K562 (cell line): Measurements from ENCODE around the gene EN1. TPM values are rescaled to one million over a fixed set of nuclear protein-coding genes. Genes with fewer than 3 reads are reported as not detected.

Experiments used
- ATAC-seq: fragments of 200-7000 bp; cut with Tn5 transposase; 3 replicates; pipeline ENCODE4 v1.9.1; 2020; ENCODE audit warnings: moderate library complexity
- BruUV-seq: library from RNA; stranded (reverse); fragments of 400-500 nt; replicated peaks from 2 replicates; lab custom pipeline; 2021; lab: Mats Ljungman, UMichigan
- CTCF ChIA-PET: fragments of 300-600 bp; formaldehyde crosslinking; extraction: SDS; loops from one replicate; lab custom pipeline; 2021; ENCODE audit warnings: low intra/inter-chr PET ratio; lab: Yijun Ruan, JAX
- POLR2A ChIA-PET: fragments of 300-600, 350-650 bp; sonication (Branson Sonifier 250); formaldehyde crosslinking; extraction: SDS; loops from one replicate; lab custom pipeline; 2021; ENCODE audit warnings: antibody characterized with exemption, inconsistent platforms; lab: Yijun Ruan, JAX
- DNase-seq, 4 experiments: peaks; one replicate each; pipeline versions ENCODE4 v3.0.0 to v3.0.0-alpha.2; 2011 to 2018; ENCODE audit warnings: low spot score in 3 of 4, mixed read lengths in 3 of 4; ENCODE audit errors: extremely low read depth in 1 of 4
- FAIRE-seq: peaks from 2 replicates; lab custom pipeline; 2011; peaks lifted over from hg19 to GRCh38; lab: Jason Lieb, UNC
- H2AFZ ChIP-seq: 2 replicates; pipeline ENCODE4 v1.6.0; 2011; ENCODE audit warnings: low read depth, low read length, control low read depth, inconsistent platforms
- H3K27ac ChIP-seq: fragments of 200-600 bp; 3 replicates; pipeline ENCODE4 v1.8.0; 2011; ENCODE audit warnings: low read depth, mild to moderate bottlenecking, control low read depth, inconsistent platforms, low read length, moderate library complexity, mixed read lengths; ENCODE audit errors: extremely low read depth
- H3K27me3 ChIP-seq, 2 experiments: fragments of 300-600 bp in 1 of 2; 2 replicates in 1 of 2; 3 replicates in 1 of 2; pipeline versions ENCODE4 v1.6.0 to v1.8.0; 2011; ENCODE audit warnings: inconsistent platforms in 2 of 2, low read length in 2 of 2, mild to moderate bottlenecking in 1 of 2, mixed read lengths in 1 of 2, moderate library complexity in 1 of 2; ENCODE audit not compliant: control insufficient read depth in 2 of 2, insufficient read depth in 2 of 2
- H3K36me3 ChIP-seq: fragments of 300-600 bp; 3 replicates; pipeline ENCODE4 v1.8.0; 2011; ENCODE audit warnings: mild to moderate bottlenecking, low read length, inconsistent platforms; ENCODE audit not compliant: control insufficient read depth, insufficient read depth
- H3K4me1 ChIP-seq, 2 experiments: fragments of 200-600 bp in 1 of 2; replicated peaks in 1 of 2; 2 replicates in 1 of 2; 3 replicates in 1 of 2; pipeline versions ENCODE4 v1.5.1 to v1.8.0; 2011; ENCODE audit warnings: inconsistent platforms in 2 of 2, low read length in 2 of 2, mild to moderate bottlenecking in 1 of 2, mixed read lengths in 1 of 2, moderate library complexity in 1 of 2; ENCODE audit not compliant: control insufficient read depth in 2 of 2, insufficient read depth in 2 of 2
- H3K4me2 ChIP-seq: 2 replicates; pipeline ENCODE4 v1.6.1; 2011; ENCODE audit warnings: low read length, control low read depth, inconsistent platforms, mixed read lengths; ENCODE audit not compliant: insufficient read depth
- H3K4me3 ChIP-seq: fragments of 200-600 bp; sonication (generic), shearing (Covaris generic); 2 replicates; pipeline ENCODE4 v1.5.1; 2016; ENCODE audit warnings: control low read depth, inconsistent platforms
- H3K79me2 ChIP-seq: fragments of 200-600 bp; 3 replicates; pipeline ENCODE4 v1.8.0; 2011; ENCODE audit warnings: low read length, inconsistent platforms; ENCODE audit not compliant: control insufficient read depth, insufficient read depth
- H3K9ac ChIP-seq, 2 experiments: 2 replicates each; pipeline versions ENCODE4 v1.6.0 to v1.6.1; 2011; ENCODE audit warnings: low read depth in 2 of 2, low read length in 2 of 2, control low read depth in 1 of 2, inconsistent platforms in 1 of 2, mild to moderate bottlenecking in 1 of 2, mixed read lengths in 1 of 2; ENCODE audit not compliant: insufficient read depth in 1 of 2
- H3K9me1 ChIP-seq: one replicate; pipeline ENCODE4 v1.6.0; 2011; ENCODE audit warnings: inconsistent platforms, mild to moderate bottlenecking, low read length, moderate library complexity; ENCODE audit not compliant: control insufficient read depth, insufficient read depth
- H3K9me3 ChIP-seq: replicated peaks from 2 replicates; pipeline ENCODE4 v1.5.1; 2011; ENCODE audit warnings: low read depth, low read length, inconsistent platforms; ENCODE audit not compliant: control insufficient read depth, insufficient read depth
- H4K20me1 ChIP-seq: replicated peaks from 2 replicates; pipeline ENCODE4 v1.6.1; 2011; ENCODE audit warnings: low read length, inconsistent platforms, mixed read lengths; ENCODE audit not compliant: control insufficient read depth, insufficient read depth
- JUN ChIP-seq, 2 experiments: sonication (generic) in 1 of 2; formaldehyde crosslinking in 1 of 2; IDR thresholded peaks; 2 replicates each; pipeline versions ENCODE4 v1.6.1 to v1.8.0; 2012 to 2022; ENCODE audit warnings: borderline replicate concordance in 2 of 2, mild to moderate bottlenecking in 2 of 2, improper control_type of control experiment in 1 of 2, low read depth in 1 of 2, low read length in 1 of 2, missing genetic modification reagents in 1 of 2
- MAZ ChIP-seq, 2 experiments: fragments of 450-650 bp in 1 of 2; sonication (generic) in 1 of 2; formaldehyde crosslinking; IDR thresholded peaks in 1 of 2; conservative IDR thresholded peaks in 1 of 2; 2 replicates each; pipeline versions ENCODE4 v1.4.0 to v1.5.0; 2020; ENCODE audit warnings: mild to moderate bottlenecking in 1 of 2, missing genetic modification reagents in 1 of 2
- RBM17 ChIP-seq: fragments of 200-400 bp; formaldehyde crosslinking; IDR thresholded peaks from 2 replicates; pipeline ENCODE4 v1.6.1; 2017; ENCODE audit warnings: low read depth, mild to moderate bottlenecking, low read length, borderline replicate concordance
- SREBF2 ChIP-seq: sonication (generic); formaldehyde crosslinking; IDR thresholded peaks from 2 replicates; pipeline ENCODE4 v1.4.0; 2020; ENCODE audit warnings: mild to moderate bottlenecking, missing genetic modification reagents
- TCFL5 ChIP-seq: fragments of 250-450 bp; sonication (Bioruptor Pico); conservative IDR thresholded peaks from 2 replicates; pipeline ENCODE4 v1.6.1; 2021; ENCODE audit warnings: mild to moderate bottlenecking, moderate library complexity, matching md5 sums
- WGBS: fragments of 100-300 bp; shearing (Covaris generic); methylation state at CpG from one replicate; pipeline ENCODE4 v1.1.6; 2016; ENCODE audit warnings: low coverage, mixed read lengths; ENCODE audit not compliant: insufficient coverage; ENCODE audit errors: missing lambda C conversion rate; 5-methylcytosine and 5-hydroxymethylcytosine counted together
- in situ Hi-C: fragments of 300-500 bp; cut with MboI; formaldehyde crosslinking; loops from 4 replicates; pipeline ENCODE4 v1.15.0; 2018; ENCODE audit warnings: inconsistent platforms, mixed read lengths
- intact Hi-C: fragments of 100-400 bp; cut with micrococcal nuclease; formaldehyde crosslinking; loops from 2 replicates; pipeline ENCODE4 v1.14.2; 2022
- polyA plus RNA-seq, 8 experiments: library from polyadenylated mRNA; depleted of rRNA in 4 of 8; stranded (reverse) in 5 of 8; unstranded in 3 of 8; fragments of >200 nt; fragmentation: Nextera tagmentation in 2 of 8; fragmentation: Illumina TruSeq in 1 of 8; extraction: Ambion mirVana in 2 of 8; extraction: Trizol in 1 of 8; gene quantifications; 2 replicates each; pipeline versions ENCODE4 v1.2.1 to v1.2.3, GENCODE V29; 2011 to 2014; ENCODE audit warnings: inconsistent platforms in 1 of 8, missing spikeins in 1 of 8
- total RNA-seq, 7 experiments: library from RNA; depleted of rRNA in 6 of 7; stranded (reverse); fragments of >200 nt in 6 of 7; fragmentation: Illumina TruSeq in 2 of 7; extraction: Trizol in 2 of 7; gene quantifications; 2 replicates each; pipeline versions ENCODE4 v1.2.1 to v1.2.3, GENCODE V29; 2011 to 2021; ENCODE audit warnings: low replicate concordance in 1 of 7
- TF ChIP-seq, protein P1 (sequence below): sonication (generic); formaldehyde crosslinking; IDR thresholded peaks from 2 replicates; pipeline ENCODE4 v1.8.0; 2023; ENCODE audit warnings: missing genetic modification reagents, mild to moderate bottlenecking, borderline replicate concordance
- TF ChIP-seq, protein P2 (sequence below): fragments of 450-650 bp; formaldehyde crosslinking; IDR thresholded peaks from 2 replicates; pipeline ENCODE4 v1.4.0; 2022; ENCODE audit warnings: missing genetic modification characterization

The EN1 gene
- total and polyA plus RNA-seq, 9 of the 15 experiments (the other 6 are each of a cell fraction or from before 2014, with no cell fraction given): 0.06 to 2.0 (median 0.51) TPM

DNA sequence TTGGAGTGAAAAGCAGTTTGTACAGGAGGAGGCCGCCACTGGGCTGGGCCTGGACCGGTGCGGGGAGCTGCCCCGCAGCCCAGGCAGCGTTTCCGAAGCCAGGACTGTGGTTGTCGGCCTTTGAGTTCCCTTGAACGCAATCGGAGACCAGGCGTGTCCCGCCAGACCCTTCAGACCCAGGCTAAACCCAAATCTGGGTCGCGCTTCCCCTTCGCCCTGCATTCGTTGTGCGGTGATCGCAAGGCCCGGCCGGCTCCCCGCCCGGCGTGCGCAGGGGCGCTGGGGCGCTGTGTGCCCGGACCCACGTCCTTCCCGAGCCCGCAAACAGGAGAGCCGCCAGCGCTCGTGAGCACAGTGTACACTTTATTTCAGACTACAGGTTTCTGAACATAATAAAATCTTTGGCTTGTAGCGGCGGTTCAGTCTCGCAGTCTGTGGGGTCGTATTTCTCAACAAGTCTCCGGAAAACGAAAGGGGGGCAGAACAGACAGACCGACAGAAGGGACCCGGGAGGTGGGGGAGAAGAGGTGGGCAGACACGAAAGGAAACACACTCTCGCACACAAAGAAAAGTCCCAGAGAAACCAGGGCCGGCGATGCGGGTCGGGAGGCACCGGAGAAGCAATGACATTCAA, 5.5 kb downstream of the EN1 start:
- no peaks in the 10 kb centered on the region for H4K20me1 ChIP-seq
- H3K9me3 ChIP-seq: no peaks in the 10 kb centered on the region
- peaks cover 3 to 22% of the 10 kb centered on the region in 2 experiments; a peak in 4 of 5 replicates for H3K4me1 ChIP-seq
- in situ Hi-C loops: loop anchor here (10.0 kb wide), 1 partner anchor 197 kb away; no protein-coding TSS in a partner anchor
- CTCF ChIA-PET: no interaction called here
- ATAC-seq (no peak), DNase-seq (no peak), FAIRE-seq (no peak)
- no TSS peak for BruUV-seq
- WGBS: 67% methylated on average over 32 of the region's 47 CpGs
- peaks cover 17 to 37% of the 10 kb centered on the region in 2 experiments; a peak in 4 of 5 replicates for H3K27me3 ChIP-seq
- H3K9ac ChIP-seq: no peak overlapping the region
- intact Hi-C loops: loop anchor here (2.0 to 10.0 kb wide), 2 partner anchors 19 to 77 kb away; no protein-coding TSS in a partner anchor
- no peak overlapping the region for H2AFZ ChIP-seq
- H3K4me2 ChIP-seq: no peak overlapping the region
- H3K27ac ChIP-seq: no peak overlapping the region
- no peaks in the 10 kb centered on the region for H3K36me3 ChIP-seq
- no peaks in the 10 kb centered on the region for H3K79me2 ChIP-seq
- no peak overlapping the region for H3K4me3 ChIP-seq
- POLR2A ChIA-PET: no interaction called here
- H3K9me1 ChIP-seq: no peaks in the 10 kb centered on the region
- TF ChIP-seq MAZ (CRISPR knock-in tag; conservative IDR thresholded peaks at IDR 0.05 in 1 of 2, IDR thresholded peaks at IDR 0.05 in 1 of 2) (no peak), JUN (IDR thresholded peaks at IDR 0.05; ENCODE audit: borderline replicate concordance, low read depth, low read length) (no peak), JUN (CRISPR knock-in tag; IDR thresholded peaks at IDR 0.05; ENCODE audit: borderline replicate concordance) (no peak), RBM17 (no peak), TCFL5 (no peak), SREBF2 (no peak)
- TF ChIP-seq, protein P1, sequence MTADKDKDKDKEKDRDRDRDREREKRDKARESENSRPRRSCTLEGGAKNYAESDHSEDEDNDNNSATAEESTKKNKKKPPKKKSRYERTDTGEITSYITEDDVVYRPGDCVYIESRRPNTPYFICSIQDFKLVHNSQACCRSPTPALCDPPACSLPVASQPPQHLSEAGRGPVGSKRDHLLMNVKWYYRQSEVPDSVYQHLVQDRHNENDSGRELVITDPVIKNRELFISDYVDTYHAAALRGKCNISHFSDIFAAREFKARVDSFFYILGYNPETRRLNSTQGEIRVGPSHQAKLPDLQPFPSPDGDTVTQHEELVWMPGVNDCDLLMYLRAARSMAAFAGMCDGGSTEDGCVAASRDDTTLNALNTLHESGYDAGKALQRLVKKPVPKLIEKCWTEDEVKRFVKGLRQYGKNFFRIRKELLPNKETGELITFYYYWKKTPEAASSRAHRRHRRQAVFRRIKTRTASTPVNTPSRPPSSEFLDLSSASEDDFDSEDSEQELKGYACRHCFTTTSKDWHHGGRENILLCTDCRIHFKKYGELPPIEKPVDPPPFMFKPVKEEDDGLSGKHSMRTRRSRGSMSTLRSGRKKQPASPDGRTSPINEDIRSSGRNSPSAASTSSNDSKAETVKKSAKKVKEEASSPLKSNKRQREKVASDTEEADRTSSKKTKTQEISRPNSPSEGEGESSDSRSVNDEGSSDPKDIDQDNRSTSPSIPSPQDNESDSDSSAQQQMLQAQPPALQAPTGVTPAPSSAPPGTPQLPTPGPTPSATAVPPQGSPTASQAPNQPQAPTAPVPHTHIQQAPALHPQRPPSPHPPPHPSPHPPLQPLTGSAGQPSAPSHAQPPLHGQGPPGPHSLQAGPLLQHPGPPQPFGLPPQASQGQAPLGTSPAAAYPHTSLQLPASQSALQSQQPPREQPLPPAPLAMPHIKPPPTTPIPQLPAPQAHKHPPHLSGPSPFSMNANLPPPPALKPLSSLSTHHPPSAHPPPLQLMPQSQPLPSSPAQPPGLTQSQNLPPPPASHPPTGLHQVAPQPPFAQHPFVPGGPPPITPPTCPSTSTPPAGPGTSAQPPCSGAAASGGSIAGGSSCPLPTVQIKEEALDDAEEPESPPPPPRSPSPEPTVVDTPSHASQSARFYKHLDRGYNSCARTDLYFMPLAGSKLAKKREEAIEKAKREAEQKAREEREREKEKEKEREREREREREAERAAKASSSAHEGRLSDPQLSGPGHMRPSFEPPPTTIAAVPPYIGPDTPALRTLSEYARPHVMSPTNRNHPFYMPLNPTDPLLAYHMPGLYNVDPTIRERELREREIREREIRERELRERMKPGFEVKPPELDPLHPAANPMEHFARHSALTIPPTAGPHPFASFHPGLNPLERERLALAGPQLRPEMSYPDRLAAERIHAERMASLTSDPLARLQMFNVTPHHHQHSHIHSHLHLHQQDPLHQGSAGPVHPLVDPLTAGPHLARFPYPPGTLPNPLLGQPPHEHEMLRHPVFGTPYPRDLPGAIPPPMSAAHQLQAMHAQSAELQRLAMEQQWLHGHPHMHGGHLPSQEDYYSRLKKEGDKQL (CRISPR knock-in tag): no peak
- TF ChIP-seq, protein P2, sequence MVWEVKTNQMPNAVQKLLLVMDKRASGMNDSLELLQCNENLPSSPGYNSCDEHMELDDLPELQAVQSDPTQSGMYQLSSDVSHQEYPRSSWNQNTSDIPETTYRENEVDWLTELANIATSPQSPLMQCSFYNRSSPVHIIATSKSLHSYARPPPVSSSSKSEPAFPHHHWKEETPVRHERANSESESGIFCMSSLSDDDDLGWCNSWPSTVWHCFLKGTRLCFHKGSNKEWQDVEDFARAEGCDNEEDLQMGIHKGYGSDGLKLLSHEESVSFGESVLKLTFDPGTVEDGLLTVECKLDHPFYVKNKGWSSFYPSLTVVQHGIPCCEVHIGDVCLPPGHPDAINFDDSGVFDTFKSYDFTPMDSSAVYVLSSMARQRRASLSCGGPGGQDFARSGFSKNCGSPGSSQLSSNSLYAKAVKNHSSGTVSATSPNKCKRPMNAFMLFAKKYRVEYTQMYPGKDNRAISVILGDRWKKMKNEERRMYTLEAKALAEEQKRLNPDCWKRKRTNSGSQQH: no peak
